GM19455 (cell line): ENCODE data around the gene PAX7.
"Not testable (repeated sequence)": the region's sequence is repeated elsewhere in the genome, so short reads cannot be mapped to it uniquely, and the experiment has no call there.

Experiments used
- ATAC-seq: cut with Tn5 transposase; IDR thresholded peaks from one replicate; pipeline ENCODE4 v1.9.1; 2021; ENCODE audit not compliant: unreplicated experiment

PAX7 gene

DNA sequence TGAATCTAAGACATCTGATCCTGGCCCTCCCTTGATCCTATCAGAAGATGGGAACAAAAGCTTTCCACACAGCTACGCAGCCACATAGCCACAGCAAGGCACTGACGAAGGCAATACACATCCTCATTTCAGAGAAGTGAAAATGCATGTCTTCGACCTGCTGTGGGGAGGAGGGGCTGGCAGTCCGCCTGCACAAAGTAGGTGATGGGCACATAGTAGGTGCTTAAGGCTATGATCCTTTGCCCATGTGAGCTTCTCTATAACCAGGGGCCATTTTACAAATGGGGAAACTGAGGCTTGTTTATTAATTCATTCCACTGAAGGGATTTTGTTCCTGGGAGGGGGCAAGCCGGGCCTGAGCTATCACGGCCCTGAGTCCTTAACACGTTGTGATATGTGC is 94.2 kb downstream of the PAX7 start:
- no peak for ATAC-seq

DNA sequence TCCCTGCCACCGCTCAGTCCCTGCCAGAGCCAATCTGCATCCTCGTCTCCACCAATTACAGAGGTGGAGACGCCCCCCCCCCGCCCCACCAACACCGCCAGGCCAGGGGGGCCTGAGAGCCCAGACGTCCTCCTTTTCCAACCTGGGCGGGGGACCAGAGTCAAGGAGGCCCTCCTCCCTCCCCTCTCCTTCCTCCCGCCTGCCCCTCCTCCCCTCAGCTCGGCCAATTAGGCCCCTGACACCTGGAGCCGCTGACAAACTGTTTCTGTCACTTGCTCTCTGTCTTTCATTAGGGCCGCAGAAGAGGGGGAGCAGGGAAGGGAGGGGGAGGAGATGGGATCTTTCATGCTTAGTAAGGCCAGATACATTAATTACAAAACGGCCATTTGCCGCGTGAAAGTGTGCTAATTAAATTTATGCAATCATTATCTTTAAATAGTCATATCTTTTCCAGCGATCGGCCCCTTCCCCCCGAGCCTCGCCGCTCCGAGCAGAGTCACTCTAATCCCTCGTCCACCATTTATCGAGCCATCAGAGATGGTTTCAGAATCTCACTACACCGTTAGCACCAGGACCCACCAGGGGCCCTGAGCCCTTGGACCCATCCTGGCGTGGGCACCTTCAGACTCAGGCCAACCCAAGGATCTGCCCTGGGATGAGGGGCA is 94.7 kb downstream of the PAX7 start:
- no peak for ATAC-seq

DNA sequence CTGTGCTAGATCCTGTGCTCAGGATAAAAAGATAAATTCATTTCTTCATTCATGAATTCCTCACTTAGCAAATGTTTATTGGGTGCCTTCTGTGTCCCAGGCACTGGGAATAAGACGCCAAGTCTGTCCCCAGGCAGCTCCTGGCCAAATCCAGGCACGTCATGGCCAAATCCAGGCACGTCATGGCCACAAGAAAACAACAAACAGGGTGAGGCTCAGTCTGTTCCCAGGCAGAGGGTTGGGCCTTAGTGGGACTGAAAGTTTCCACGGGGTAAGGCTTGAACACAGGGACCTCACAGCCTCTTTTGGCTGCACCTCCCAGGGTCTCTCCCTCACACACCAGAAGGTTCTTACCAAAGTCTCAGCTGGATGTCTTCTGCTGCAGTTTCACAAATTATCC is 95.7 kb downstream of the PAX7 start:
- ATAC-seq: no peak

DNA sequence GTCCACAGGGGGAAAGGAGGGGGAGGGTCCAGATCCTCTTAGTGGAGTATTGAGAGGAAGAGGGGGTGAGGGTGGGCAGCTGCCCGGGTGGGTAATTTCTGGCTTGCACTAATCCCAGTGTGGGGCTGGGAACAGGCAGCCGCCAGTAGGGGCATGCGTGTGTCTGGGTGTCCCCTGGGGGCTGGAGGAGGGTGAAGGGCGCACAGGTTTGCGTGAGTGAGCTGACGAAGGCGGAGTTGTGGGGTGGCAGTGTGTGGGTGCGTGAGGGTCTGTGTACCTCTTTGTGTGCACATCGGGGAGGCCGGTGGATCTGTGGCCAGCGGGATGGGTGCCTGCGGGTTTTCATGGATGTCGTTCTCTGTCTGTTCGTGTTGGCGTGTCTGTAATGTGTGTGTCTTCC is 97.3 kb downstream of the PAX7 start:
- no peak for ATAC-seq

DNA sequence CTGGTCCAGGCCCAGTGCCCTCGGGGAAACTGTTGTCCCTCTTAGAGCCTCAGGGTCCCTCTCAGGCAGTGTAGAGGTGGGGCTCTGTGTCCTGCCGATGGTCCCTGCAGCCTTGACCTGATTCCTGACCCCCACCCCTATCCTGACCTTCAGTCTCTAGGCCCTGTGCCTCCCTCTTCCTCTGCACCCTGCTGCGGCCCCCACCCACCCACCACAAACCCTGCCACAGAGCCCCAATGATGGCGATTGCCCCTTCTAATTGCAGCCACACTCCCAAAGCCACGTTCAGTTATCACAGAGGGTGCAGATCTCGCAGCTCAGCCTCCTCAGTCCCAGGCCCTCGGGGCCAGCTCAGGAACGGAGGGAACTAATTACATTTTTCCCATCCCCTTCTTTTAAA is 99.7 kb downstream of the PAX7 start:
- ATAC-seq: no peak

DNA sequence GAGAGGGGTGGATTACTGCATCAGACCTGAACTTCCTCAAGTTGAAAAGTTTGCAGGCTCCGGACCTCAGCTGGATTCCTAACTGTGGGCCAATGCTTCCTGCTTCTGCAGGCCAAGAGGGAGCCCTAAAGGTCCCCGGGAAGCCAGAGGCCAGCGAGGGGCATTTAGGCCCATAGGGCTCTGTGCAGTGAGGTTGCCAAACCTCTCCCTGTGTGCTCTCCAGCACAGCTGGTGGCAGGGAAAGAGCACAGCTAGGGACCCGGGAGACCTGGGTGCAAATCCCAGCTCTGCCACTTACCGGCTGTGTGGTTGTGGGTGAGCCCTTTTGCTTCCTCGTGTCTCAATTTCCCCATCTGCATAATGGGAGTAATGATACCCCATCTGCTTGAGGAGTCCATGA is 100.5 kb downstream of the PAX7 start:
- ATAC-seq: no peak

DNA sequence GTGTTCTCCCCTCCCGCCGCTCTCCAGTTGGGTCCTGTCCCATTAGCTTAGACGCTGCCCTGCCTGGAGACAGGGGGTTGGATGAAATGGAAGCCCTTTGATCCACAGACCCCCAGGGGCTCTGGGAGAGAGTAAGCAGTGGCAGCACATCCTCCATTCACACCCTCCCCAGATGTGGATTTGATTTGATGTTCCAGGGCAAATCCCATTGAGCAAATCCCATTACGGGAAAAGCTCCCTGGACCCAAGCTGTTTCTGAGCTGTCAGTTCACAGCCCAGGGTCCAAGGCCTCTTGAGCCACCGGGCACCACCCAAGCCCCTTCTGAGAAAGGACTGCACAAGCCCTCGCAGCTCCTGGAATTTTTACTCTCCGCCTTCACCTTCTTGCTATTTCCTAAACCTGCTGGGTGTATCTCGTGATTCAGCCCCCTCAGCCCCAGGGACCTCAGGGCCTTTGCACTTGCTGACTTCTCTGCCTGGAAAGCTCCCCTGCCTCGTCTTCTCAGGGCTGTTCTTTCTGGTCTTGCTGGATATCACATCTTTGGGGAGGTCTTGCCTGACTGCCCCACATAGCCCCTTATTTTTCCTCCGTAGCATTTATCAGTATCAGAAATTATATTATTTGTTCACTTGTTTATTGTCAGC is 101.1 kb downstream of the PAX7 start:
- no peak for ATAC-seq

DNA sequence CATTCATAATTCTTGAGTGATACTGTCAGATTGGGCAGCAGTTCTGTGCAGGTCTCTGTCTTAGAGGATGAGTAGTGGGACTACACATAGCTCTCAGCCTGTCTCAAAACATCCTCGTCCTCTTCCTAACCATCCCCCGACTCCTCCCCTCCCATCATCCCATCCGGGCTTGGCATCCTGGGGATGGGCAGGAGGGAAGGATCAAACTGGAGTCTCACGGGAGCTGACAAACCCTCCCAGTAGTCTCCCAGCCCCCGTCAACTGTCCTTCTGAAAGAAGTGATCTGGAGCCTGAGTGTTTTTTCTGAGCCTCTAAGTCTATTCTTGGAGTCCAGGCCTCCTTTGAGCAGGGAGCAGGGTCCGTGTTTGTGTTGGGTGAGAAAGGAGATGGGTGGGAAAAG is 102.0 kb downstream of the PAX7 start:
- no peak for ATAC-seq

DNA sequence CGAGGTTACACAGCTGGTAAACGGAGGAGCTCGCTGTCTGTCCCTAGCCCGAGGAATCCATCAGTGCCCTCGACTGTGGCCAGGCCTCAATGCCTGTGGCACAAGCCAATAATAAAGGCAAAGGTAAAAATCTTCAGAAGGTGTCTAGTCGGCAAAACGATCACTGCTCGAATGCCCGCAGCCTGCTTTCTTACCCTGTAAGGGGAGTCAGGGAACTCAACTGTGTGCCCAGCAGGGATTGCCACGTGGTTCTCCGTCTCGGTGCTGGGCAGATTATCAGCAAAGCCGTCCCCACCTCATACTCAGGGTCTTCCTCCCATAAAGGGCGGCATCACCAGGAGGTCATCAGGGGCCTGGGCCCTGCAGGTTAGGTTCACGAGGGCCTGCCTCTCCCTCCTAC is 103.4 kb downstream of the PAX7 start:
- ATAC-seq: no peak

DNA sequence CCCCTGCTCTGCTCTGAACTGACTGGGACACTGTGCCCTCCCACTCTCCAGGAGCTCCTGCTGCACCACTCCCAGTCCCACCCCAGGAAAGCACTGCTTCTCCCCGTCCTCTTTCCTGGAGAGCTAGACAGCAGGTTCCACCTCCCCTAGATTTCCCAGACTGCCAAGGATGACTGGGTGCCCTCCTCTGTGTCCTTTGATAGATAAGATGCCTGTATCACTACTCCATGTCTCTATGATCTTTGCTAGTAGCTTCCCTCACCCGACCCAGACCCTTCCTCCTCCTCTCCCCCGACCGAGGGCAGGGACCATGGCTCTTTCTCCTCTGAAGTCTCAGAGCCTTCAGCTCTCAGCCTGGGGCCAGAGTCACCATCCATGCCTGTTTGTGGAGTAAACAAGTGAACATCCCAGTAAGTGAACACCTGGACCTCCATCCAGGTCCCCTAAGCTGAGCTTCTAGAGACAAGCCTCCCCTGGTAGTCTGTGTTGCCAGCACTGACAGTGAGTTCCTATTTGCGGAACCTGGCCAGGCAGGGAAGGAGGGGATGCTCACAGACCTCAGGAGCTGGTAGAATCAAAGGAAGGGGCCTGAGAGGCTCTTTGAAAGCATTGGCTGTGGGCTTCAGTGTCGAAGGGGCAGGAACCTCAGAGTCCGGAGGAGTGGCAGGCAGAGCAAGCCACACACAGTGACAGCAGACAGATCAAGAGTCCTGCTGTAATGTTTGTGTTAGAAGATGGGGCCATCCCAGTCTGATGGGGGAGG is 104.0 kb downstream of the PAX7 start:
- no peak for ATAC-seq

DNA sequence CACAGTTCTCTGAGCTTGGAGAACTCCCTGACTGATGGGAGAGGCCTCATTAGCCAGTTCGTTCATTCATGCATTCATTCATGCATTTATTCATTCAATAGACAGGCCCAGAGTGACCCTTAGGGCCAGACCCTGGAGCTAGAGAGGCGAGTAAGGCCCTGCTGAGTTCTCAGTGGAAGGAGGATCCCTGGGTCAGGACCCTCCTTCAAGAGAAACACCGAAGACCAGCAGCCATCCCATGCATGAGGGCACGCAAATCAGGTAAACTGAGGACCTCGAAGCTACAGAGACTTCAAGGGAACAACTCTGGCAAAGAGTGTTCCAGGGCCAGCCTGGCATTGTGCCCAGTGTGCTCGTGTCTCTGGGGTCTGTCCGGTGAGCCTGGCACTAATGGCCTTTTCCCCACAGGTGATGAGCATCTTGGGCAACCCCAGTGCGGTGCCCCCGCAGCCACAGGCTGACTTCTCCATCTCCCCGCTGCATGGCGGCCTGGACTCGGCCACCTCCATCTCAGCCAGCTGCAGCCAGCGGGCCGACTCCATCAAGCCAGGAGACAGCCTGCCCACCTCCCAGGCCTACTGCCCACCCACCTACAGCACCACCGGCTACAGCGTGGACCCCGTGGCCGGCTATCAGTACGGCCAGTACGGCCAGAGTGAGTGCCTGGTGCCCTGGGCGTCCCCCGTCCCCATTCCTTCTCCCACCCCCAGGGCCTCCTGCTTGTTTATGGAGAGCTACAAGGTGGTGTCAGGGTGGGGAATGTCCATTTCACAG is 104.8 kb downstream of the PAX7 start:
- no peak for ATAC-seq

DNA sequence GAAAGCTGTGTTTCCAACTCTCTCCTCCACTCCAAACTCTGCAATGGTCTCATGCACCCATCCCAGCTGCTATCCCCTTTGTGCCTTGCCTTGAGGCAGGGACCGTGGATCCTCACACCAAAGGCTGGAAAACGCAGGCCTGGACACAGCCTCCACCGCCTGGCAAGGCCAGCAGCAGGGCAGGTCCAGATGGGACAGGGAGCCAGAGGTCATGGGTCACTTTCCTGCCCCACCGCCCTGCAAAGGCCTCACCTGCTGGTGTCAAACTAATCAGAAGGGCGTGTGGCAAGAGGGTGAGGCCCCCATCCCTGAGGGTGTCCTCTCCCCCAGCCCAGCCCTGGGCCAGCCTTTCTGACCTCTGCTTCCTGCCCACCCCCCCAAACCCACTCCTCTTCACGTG is 106.3 kb downstream of the PAX7 start:
- ATAC-seq: no peak

DNA sequence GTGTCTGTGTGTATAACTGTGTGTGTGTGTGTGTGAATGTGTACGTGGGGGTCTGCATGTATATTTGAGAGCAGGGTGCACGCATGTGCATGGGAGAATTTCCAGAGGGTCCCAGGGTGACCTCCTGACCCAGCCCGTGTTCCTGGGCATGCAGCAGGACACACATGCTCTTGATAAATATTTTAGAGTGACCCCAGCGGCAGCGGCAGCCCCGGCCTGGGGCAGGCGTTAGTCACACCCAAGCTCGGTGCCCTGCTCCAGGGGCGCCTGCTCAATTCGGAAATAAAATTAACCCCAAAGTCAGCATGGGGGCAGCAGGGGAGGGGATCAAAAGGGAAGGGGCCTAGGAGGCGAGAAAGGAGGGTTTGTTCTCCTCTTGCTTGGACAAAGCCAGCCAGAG is 107.5 kb downstream of the PAX7 start:
- ATAC-seq: no peak

DNA sequence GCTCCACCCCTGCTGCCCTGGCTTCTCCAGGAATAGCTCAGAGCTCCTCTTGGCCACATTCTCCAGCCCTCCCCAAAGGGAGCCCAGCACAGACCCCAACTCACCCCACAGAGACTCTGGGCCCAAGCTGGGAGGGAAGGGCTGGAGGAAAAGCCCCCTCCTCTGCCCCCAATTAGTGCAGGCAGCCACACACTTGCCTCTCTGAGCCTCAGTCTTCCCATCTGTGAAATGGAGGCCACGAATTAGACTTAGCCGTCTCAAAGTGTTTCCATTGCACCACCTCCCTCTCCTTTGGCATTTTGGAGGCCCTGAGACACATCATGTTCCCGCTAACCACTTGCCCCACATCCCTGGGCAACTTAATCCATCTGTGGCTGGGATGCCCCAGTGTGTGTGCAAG is 108.0 kb downstream of the PAX7 start:
- no peak for ATAC-seq

DNA sequence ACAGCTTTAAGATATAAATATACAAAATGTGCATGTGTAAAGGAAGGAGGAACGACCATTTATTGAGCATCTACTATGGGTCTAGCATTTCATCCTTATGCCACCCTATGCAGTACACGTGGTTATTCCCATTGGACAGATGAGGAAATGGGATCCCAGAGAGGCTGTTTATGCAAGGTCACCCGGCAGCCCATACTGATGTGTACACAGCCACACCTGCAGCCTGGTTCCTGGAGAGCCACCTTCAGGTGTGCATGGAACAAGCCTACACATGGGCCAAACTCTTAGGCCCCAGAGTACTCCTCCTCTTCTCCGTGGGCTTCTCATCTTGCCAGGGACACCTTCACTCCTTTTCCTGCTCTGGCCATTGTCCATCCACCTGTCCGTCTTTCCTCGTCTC is 108.8 kb downstream of the PAX7 start:
- ATAC-seq: no peak

DNA sequence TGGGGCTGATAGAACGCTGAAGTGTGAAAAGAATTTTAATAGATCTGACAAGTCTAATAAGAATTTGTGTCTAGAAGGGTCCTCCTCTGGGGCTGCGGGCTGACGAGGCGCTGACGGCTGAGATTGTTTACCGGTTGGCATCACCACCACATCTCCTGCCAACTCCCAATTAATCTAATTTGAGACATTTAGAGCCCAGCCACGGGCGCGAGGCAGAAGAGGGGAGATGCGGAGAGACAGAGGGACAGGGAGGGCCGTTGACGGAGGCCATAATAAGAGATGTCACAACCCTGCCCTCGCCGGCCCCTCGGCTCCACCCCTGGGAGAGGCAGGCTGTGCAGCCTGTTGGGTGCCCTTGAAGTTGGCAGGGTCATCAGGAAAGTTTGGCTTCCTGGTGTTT is 109.3 kb downstream of the PAX7 start:
- no peak for ATAC-seq

DNA sequence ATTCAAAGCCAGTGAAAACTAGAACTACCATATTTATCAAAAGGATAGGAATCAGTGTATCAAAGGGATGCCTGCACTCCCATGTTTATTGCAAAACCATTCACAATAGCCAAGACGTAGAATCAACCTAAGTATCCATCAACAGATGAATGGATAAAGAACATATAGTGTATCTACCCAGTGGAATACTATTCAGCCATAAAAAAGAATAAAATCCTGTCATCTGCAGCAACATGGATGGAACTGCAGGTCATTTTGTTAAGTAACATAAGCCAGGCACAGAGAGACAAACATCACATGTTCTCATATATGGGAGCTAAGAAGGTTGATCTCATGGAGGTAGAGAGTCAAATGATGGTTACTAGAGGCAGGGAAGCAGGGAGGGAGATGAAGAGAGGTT is 110.0 kb downstream of the PAX7 start:
- no peak for ATAC-seq

DNA sequence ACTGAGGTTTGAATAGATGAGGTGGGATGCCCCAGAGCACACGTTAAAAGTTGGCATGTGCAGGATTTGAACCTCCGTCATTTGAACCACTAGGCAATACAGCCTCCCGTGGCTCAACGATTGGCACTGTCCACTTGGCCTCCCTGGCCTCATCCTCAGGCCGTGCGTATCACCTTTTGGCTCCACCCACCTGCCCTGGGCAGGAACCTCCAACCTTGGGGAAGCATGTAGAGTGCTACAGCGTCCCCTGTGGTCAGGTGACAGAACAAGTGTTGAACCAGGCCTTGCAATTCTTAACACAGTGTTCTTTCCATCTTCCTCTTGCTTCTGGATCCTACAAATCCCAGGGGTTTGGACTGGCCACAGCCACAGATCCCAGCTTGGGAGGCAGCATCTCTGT is 112.6 kb downstream of the PAX7 start:
- no peak for ATAC-seq

DNA sequence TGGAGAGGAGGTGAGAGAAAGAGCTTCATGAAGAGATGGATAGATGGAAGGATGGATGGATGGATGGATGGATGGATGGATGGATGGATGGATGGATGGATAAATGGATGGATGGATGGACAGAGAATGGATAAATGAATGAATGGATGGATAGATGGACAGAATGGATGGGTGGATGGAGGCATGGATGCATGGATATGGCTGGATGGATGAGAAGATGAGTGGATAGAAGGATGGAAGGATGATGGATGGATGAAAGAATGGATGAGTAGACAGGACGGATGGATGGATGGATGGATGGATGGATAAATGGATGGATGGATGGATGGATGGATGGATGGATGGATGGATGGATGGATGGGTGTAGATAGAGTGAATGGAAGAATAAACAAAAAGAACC is 113.7 kb downstream of the PAX7 start:
- ATAC-seq: not testable (repeated sequence)

DNA sequence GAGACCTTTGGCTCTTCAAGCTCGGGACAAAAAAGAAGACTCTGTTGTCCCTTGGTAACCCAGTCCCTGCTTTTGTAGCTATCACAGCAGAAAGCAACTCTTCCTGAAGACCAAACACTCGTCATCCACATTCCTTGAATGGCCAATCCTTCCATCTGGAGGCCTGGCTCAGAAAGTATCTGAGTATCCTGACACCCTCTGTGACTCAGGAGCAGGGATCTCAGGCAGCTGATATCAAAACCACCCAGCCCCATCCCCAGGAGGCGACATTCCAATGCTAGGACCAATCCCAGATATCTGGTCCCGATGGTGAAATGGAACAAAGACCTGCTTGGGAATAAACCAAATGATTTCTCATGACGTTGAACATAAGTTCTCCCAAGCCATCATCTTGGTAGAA is 116.3 kb downstream of the PAX7 start:
- no peak for ATAC-seq

DNA sequence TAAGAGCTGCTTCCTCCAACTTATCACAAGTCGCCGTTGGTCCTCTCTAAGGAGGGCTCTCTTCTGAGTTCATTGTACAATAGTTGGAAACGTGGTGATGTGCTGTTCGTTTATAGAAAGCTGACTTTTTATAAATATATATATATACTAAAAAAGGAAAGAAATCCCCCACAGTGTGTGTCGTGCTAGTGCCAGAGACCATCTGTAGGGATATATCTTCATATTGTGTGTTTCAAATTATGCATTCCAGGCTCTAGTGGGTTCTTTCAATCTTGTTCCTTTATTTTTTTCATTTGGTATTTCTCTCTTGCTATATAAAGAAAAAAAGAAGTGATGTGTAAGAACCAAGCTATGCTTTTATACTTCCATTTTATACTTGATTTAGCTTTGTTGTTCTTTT is 117.0 kb downstream of the PAX7 start:
- ATAC-seq: no peak

DNA sequence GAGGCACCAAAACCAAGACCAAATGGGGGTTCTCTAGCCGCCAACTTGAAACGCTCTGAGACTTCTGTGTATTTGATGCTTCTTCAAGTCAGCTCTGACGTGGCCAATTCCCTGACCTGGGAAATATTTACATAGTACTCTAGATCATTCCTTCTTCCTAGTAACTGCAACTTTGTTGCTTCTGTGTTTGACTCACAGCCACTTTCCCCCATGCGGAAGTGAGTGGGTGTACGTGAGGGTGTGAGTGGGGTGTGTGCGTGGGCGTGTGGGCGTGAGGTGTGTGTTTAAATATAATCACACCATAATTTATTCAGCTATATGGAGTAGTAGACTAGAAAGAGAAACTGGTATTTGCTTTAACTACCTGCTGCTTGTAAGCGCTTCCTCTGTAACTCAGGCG is 117.8 kb downstream of the PAX7 start:
- ATAC-seq: no peak
